Measurements from ENCODE around the gene MYRIP. TPM values are rescaled to one million over a fixed set of nuclear protein-coding genes. Genes with fewer than 3 reads are reported as not detected.
"Not testable (repeated sequence)": the region's sequence is repeated elsewhere in the genome, so short reads cannot be mapped to it uniquely, and the experiment has no call there.

MYRIP gene
- total RNA-seq, 1 donor from 2014 or later = 5.9 TPM

- TF ChIP-seq, protein P1, sequence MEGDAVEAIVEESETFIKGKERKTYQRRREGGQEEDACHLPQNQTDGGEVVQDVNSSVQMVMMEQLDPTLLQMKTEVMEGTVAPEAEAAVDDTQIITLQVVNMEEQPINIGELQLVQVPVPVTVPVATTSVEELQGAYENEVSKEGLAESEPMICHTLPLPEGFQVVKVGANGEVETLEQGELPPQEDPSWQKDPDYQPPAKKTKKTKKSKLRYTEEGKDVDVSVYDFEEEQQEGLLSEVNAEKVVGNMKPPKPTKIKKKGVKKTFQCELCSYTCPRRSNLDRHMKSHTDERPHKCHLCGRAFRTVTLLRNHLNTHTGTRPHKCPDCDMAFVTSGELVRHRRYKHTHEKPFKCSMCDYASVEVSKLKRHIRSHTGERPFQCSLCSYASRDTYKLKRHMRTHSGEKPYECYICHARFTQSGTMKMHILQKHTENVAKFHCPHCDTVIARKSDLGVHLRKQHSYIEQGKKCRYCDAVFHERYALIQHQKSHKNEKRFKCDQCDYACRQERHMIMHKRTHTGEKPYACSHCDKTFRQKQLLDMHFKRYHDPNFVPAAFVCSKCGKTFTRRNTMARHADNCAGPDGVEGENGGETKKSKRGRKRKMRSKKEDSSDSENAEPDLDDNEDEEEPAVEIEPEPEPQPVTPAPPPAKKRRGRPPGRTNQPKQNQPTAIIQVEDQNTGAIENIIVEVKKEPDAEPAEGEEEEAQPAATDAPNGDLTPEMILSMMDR (IDR thresholded peaks at IDR 0.05) = no peak
- Histone ChIP-seq H3K9me3 (no peaks in the 10 kb centered on the region), H3K27me3 (no peaks in the 10 kb centered on the region), H3K4me1 (no peaks in the 10 kb centered on the region), H3K4me3 (no peak overlapping the region), H3K27ac (no peak overlapping the region), H3K36me3 (no peaks in the 10 kb centered on the region)
- ATAC-seq (no peak), DNase-seq (no peak)
- intact Hi-C loops (cut with DNase I) = no loop called here
Observed at GRCh38 chr3:40020689-40021088, 211.3 kb downstream of the MYRIP start.

- intact Hi-C loops (cut with DNase I) = no loop called here
- Histone ChIP-seq H3K27ac (no peak overlapping the region), H3K27me3 (no peaks in the 10 kb centered on the region), H3K4me1 (no peaks in the 10 kb centered on the region), H3K9me3 (no peaks in the 10 kb centered on the region), H3K36me3 (no peaks in the 10 kb centered on the region), H3K4me3 (no peak overlapping the region)
- TF ChIP-seq, protein P1 (IDR thresholded peaks at IDR 0.05) = no peak
- no peak for DNase-seq
- no peak for ATAC-seq
Observed at GRCh38 chr3:40021338-40021737, 211.9 kb downstream of the MYRIP start.

GRCh38 chr3:40022297-40022827 lies 213.0 kb downstream of the MYRIP start:
- Histone ChIP-seq H3K4me1 (no peaks in the 10 kb centered on the region), H3K4me3 (no peak overlapping the region), H3K27me3 (no peaks in the 10 kb centered on the region), H3K9me3 (no peaks in the 10 kb centered on the region), H3K36me3 (no peaks in the 10 kb centered on the region), H3K27ac (no peak overlapping the region)
- intact Hi-C loops (cut with DNase I) = no loop called here
- no peak for ATAC-seq
- DNase-seq = no peak
- TF ChIP-seq, protein P1 (IDR thresholded peaks at IDR 0.05) = no peak

DNA sequence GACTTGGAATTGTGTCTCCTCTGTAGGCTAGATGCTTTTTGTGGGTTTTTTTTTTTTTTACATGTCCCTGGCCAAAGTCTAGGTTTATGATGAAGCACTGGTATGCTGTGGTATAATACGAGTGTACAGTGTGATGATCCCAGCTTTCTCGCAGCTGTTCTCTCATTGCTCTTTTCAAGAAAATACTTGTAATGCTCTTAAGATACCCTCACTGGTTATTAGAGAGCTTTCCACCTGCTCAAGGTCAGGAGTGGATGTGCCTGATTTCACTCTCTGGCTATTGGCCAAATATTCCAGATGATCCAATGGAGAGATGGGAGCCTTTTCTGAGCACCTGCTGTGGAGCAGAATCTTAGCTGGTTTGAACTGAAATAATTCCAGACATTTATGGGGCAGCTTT lies 215.1 kb downstream of the MYRIP start:
- Histone ChIP-seq H3K4me1 (no peaks in the 10 kb centered on the region), H3K36me3 (no peaks in the 10 kb centered on the region), H3K9me3 (no peaks in the 10 kb centered on the region), H3K4me3 (no peak overlapping the region), H3K27ac (no peak overlapping the region), H3K27me3 (no peaks in the 10 kb centered on the region)
- intact Hi-C loops (cut with DNase I) = no loop called here
- no peak for ATAC-seq
- TF ChIP-seq, protein P1 (IDR thresholded peaks at IDR 0.05) = no peak
- no peak for DNase-seq

- H3K4me1 ChIP-seq; ATAC-seq; DNase-seq; H3K36me3 ChIP-seq; H3K9me3 ChIP-seq; H3K4me3 ChIP-seq; H3K27ac ChIP-seq; H3K27me3 ChIP-seq; intact Hi-C loops (cut with DNase I): not testable (repeated sequence)
Observed at GRCh38 chr3:40025892-40026291, 216.5 kb downstream of the MYRIP start.

GRCh38 chr3:40035177-40035576 lies 225.8 kb downstream of the MYRIP start:
- Histone ChIP-seq H3K4me1 (no peaks in the 10 kb centered on the region), H3K9me3 (no peaks in the 10 kb centered on the region), H3K36me3 (no peaks in the 10 kb centered on the region), H3K27me3 (no peaks in the 10 kb centered on the region), H3K27ac (no peak overlapping the region), H3K4me3 (no peak overlapping the region)
- intact Hi-C loops (cut with DNase I) = no loop called here
- ATAC-seq (no peak), DNase-seq (no peak)
- TF ChIP-seq, protein P1 (IDR thresholded peaks at IDR 0.05) = no peak

All from upper lobe of right lung (tissue), 1 donor.